Sigmoid colon (tissue), 3 donors: ENCODE data around the gene CCDC81.
"Not testable (repeated sequence)": the region's sequence is repeated elsewhere in the genome, so short reads cannot be mapped to it uniquely, and the experiment has no call there.

Source experiments
- POLR2A ChIP-seq, 2 donors: fragments of 450-650 bp; IDR thresholded peaks; one replicate each; pipeline ENCODE4 v1.6.1; 2016; ENCODE audit warnings: antibody characterized with exemption in 2 of 2, mild to moderate bottlenecking in 2 of 2, moderate library complexity in 2 of 2
- TF ChIP-seq, protein P1 (sequence below), 4 experiments: fragments of 450-650 bp in 3 of 4; fragments of 200-600 bp in 1 of 4; IDR thresholded peaks; one replicate each; pipeline ENCODE4 v1.5.1; 2016 to 2019; ENCODE audit warnings: antibody characterized with exemption in 4 of 4, mild to moderate bottlenecking in 3 of 4, moderate library complexity in 2 of 4

DNA sequence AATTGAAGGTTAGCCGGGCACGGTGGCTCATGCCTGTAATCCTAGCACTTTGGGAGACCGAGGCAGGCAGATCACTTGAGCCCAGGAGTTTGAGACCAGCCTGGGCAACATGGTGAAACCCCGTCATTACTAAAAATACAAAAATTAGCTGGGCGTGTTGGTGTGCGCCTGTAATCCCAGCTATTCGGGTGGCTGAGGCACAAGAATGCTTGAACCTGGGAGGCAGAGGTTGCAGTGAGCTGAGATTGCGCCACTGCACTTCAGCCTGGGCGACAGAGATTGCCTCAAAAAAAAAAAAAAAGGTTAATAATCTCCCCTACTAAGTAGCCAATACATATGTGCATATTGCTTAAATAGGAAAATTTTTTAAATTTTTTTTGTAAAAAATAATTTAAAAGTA, 42.3 kb downstream of the CCDC81 start:
- TF ChIP-seq, protein P1, sequence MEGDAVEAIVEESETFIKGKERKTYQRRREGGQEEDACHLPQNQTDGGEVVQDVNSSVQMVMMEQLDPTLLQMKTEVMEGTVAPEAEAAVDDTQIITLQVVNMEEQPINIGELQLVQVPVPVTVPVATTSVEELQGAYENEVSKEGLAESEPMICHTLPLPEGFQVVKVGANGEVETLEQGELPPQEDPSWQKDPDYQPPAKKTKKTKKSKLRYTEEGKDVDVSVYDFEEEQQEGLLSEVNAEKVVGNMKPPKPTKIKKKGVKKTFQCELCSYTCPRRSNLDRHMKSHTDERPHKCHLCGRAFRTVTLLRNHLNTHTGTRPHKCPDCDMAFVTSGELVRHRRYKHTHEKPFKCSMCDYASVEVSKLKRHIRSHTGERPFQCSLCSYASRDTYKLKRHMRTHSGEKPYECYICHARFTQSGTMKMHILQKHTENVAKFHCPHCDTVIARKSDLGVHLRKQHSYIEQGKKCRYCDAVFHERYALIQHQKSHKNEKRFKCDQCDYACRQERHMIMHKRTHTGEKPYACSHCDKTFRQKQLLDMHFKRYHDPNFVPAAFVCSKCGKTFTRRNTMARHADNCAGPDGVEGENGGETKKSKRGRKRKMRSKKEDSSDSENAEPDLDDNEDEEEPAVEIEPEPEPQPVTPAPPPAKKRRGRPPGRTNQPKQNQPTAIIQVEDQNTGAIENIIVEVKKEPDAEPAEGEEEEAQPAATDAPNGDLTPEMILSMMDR (IDR thresholded peaks at IDR 0.05) = not testable (repeated sequence)
- TF ChIP-seq POLR2A (IDR thresholded peaks at IDR 0.05) = not testable (repeated sequence)
